IMR-90 (cell line): ENCODE results near the gene SRMS. TPM values are rescaled to one million over a fixed set of nuclear protein-coding genes. Genes with fewer than 3 reads are reported as not detected.

Source experiments
- ATAC-seq: fragments of 200-7000 bp; cut with Tn5 transposase; 2 replicates; pipeline ENCODE4 v1.9.1; 2020; ENCODE audit warnings: low read depth, mild to moderate bottlenecking, moderate library complexity
- BruUV-seq: library from RNA; stranded (reverse); fragments of 400-500 nt; replicated peaks from 2 replicates; lab custom pipeline; 2021; lab: Mats Ljungman, UMichigan
- CTCF ChIA-PET: fragments of 300-600 bp; formaldehyde crosslinking; extraction: SDS; loops from one replicate; lab custom pipeline; 2021; ENCODE audit warnings: antibody characterized with exemption; lab: Yijun Ruan, JAX
- POLR2A ChIA-PET: fragments of 300-600 bp; sonication (Branson Sonifier 250); formaldehyde crosslinking; loops from one replicate; lab custom pipeline; 2022; ENCODE audit warnings: antibody characterized with exemption; ENCODE audit not compliant: unreplicated experiment; lab: Charles Lee
- DNase-seq: peaks from one replicate; pipeline ENCODE4 v3.0.0; 2013
- H2AFZ ChIP-seq: replicated peaks from 2 replicates; pipeline ENCODE3; 2013; ENCODE audit warnings: low read length, mild to moderate bottlenecking; ENCODE audit not compliant: poor library complexity
- H2AK5ac ChIP-seq: 2 replicates; pipeline ENCODE4 v1.6.1; 2013; ENCODE audit warnings: low read depth, low read length, inconsistent platforms
- H2AK9ac ChIP-seq: replicated peaks from 2 replicates; pipeline ENCODE3; 2013; ENCODE audit warnings: mild to moderate bottlenecking, low read depth, low read length, moderate library complexity; ENCODE audit not compliant: poor library complexity
- H2BK120ac ChIP-seq: 2 replicates; pipeline ENCODE4 v1.6.1; 2013; ENCODE audit warnings: low read depth, low read length, inconsistent platforms
- H2BK15ac ChIP-seq: 3 replicates; pipeline ENCODE4 v1.6.1; 2013; ENCODE audit warnings: low read depth, low read length, inconsistent platforms
- H2BK20ac ChIP-seq: 2 replicates; pipeline ENCODE4 v1.6.1; 2013; ENCODE audit warnings: low read depth, mild to moderate bottlenecking, inconsistent platforms, low read length, moderate library complexity
- H2BK5ac ChIP-seq: 2 replicates; pipeline ENCODE4 v1.6.1; 2013; ENCODE audit warnings: mild to moderate bottlenecking, low read depth, low read length, inconsistent platforms; ENCODE audit not compliant: poor library complexity, severe bottlenecking
- H3K14ac ChIP-seq: replicated peaks from 2 replicates; pipeline ENCODE4 v1.6.1; 2013; ENCODE audit warnings: low read depth, low read length, inconsistent platforms
- H3K18ac ChIP-seq: 2 replicates; pipeline ENCODE4 v1.6.1; 2013; ENCODE audit warnings: low read depth, low read length, control low read depth
- H3K23ac ChIP-seq: 2 replicates; pipeline ENCODE4 v1.6.1; 2013; ENCODE audit warnings: low read depth, low read length, inconsistent platforms
- H3K27ac ChIP-seq: 2 replicates; pipeline ENCODE4 v1.5.1; 2013; ENCODE audit warnings: mild to moderate bottlenecking, control low read depth, low read length; ENCODE audit not compliant: insufficient read depth
- H3K27me3 ChIP-seq: 2 replicates; pipeline ENCODE4 v1.6.1; 2013; ENCODE audit warnings: low read length; ENCODE audit not compliant: control insufficient read depth, insufficient read depth
- H3K36me3 ChIP-seq: 2 replicates; pipeline ENCODE4 v1.6.1; 2013; ENCODE audit warnings: low read length, mixed read lengths; ENCODE audit not compliant: control insufficient read depth, insufficient read depth
- H3K4ac ChIP-seq: 2 replicates; pipeline ENCODE4 v1.6.1; 2013; ENCODE audit warnings: low read depth, low read length, inconsistent platforms
- H3K4me1 ChIP-seq: 2 replicates; pipeline ENCODE4 v1.6.1; 2013; ENCODE audit warnings: low read length, mixed read lengths; ENCODE audit not compliant: control insufficient read depth, insufficient read depth
- H3K4me2 ChIP-seq: 2 replicates; pipeline ENCODE4 v1.6.1; 2013; ENCODE audit warnings: low read depth, mild to moderate bottlenecking, control low read depth, low read length, moderate library complexity
- H3K4me3 ChIP-seq: 2 replicates; pipeline ENCODE4 v1.5.1; 2013; ENCODE audit warnings: low read depth, mild to moderate bottlenecking, control low read depth, low read length, moderate library complexity; ENCODE audit not compliant: insufficient read depth
- H3K56ac ChIP-seq: 2 replicates; pipeline ENCODE4 v1.6.1; 2013; ENCODE audit warnings: low read length, inconsistent platforms; ENCODE audit not compliant: insufficient read depth; ENCODE audit errors: extremely low read depth
- H3K79me1 ChIP-seq, 2 experiments: 2 replicates each; pipeline ENCODE4 v1.6.1; 2013; ENCODE audit warnings: low read length in 2 of 2, inconsistent platforms in 1 of 2, low read depth in 1 of 2
- H3K9ac ChIP-seq: 2 replicates; pipeline ENCODE4 v1.6.1; 2013; ENCODE audit warnings: low read depth, low read length, control low read depth
- H3K9me1 ChIP-seq: 2 replicates; pipeline ENCODE4 v1.6.1; 2013; ENCODE audit warnings: low read length, inconsistent platforms; ENCODE audit not compliant: insufficient read depth
- H3K9me3 ChIP-seq: 2 replicates; pipeline ENCODE4 v1.6.1; 2013; ENCODE audit warnings: low read length; ENCODE audit not compliant: control insufficient read depth, insufficient read depth
- H4K20me1 ChIP-seq: 2 replicates; pipeline ENCODE4 v1.6.1; 2013; ENCODE audit warnings: low read length, inconsistent platforms; ENCODE audit not compliant: insufficient read depth
- H4K5ac ChIP-seq: 2 replicates; pipeline ENCODE4 v1.6.1; 2013; ENCODE audit warnings: mild to moderate bottlenecking, low read depth, low read length, control low read depth
- H4K8ac ChIP-seq, 2 experiments: 2 replicates each; pipeline ENCODE4 v1.6.1; 2013; ENCODE audit warnings: low read depth in 2 of 2, low read length in 2 of 2, control low read depth in 1 of 2, inconsistent platforms in 1 of 2
- H4K91ac ChIP-seq: 2 replicates; pipeline ENCODE4 v1.6.1; 2013; ENCODE audit warnings: low read depth, low read length, inconsistent platforms; ENCODE audit not compliant: insufficient read depth
- BHLHE40 ChIP-seq: fragments of 150-350 bp; IDR thresholded peaks from 2 replicates; pipeline ENCODE4 v1.6.1; 2016; ENCODE audit warnings: mild to moderate bottlenecking, low read depth, low read length
- CEBPB ChIP-seq: IDR thresholded peaks from 2 replicates; pipeline ENCODE4 v1.6.1; 2012; ENCODE audit warnings: low read depth, low read length, improper control_type of control experiment
- POLR2A ChIP-seq: IDR thresholded peaks from 2 replicates; pipeline ENCODE4 v1.6.1; 2012; ENCODE audit warnings: mild to moderate bottlenecking, low read depth, low read length
- RAD21 ChIP-seq: IDR thresholded peaks from 2 replicates; pipeline ENCODE4 v1.6.1; 2012; ENCODE audit warnings: low read length, improper control_type of control experiment
- RCOR1 ChIP-seq: IDR thresholded peaks from 2 replicates; pipeline ENCODE4 v1.6.1; 2012; ENCODE audit warnings: mild to moderate bottlenecking, low read length, improper control_type of control experiment; ENCODE audit not compliant: insufficient replicate concordance
- RFX5 ChIP-seq: IDR thresholded peaks from 2 replicates; pipeline ENCODE4 v1.8.0; 2012; ENCODE audit warnings: low read depth, mild to moderate bottlenecking, low read length, moderate library complexity
- WGBS, 2 experiments: methylation state at CpG; one replicate each; pipeline versions ENCODE4 v1.1.5 to v1.1.7; 2013; ENCODE audit warnings: missing lambda C conversion rate in 2 of 2; ENCODE audit not compliant: insufficient read length in 1 of 2; ENCODE audit errors: extremely low coverage in 2 of 2; 5-methylcytosine and 5-hydroxymethylcytosine counted together
- dilution Hi-C: fragments of 300-500 bp; cut with HindIII; formaldehyde crosslinking; loops from one replicate; pipeline ENCODE4 v1.14.3; 2018; ENCODE audit warnings: low sequenced_read_pairs; ENCODE audit not compliant: unreplicated experiment
- in situ Hi-C: fragments of 300-500 bp; cut with MboI; formaldehyde crosslinking; loops from 3 replicates; pipeline ENCODE4 v1.14.3; 2019; ENCODE audit warnings: low sequenced_read_pairs, inconsistent platforms, mixed read lengths
- intact Hi-C: fragments of 100-400 bp; cut with micrococcal nuclease; formaldehyde crosslinking; loops from 2 replicates; pipeline ENCODE4 v1.10.0; 2022
- polyA plus RNA-seq, 3 experiments: library from polyadenylated mRNA; depleted of rRNA; stranded (reverse); fragments of >200 nt; gene quantifications; 2 replicates each; pipeline ENCODE4 v1.2.3, GENCODE V29; 2012; ENCODE audit warnings: low replicate concordance in 1 of 3
- total RNA-seq: library from RNA; depleted of rRNA; stranded (reverse); fragments of >200 nt; gene quantifications from 2 replicates; pipeline ENCODE4 v1.2.3, GENCODE V29; 2012
- TF ChIP-seq, protein P1 (sequence below): fragments of 150-350 bp; IDR thresholded peaks from 2 replicates; pipeline ENCODE4 v1.6.1; 2016; ENCODE audit warnings: low read depth, mild to moderate bottlenecking, low read length, moderate library complexity, borderline replicate concordance

The SRMS gene
- total and polyA plus RNA-seq, 2 of the 4 experiments (the other 2 are of a cell fraction): not detected

- no peak overlapping the region for H3K27ac ChIP-seq
- H2AK9ac ChIP-seq: peak overlapping the region; percentile 77
- dilution Hi-C loops: no loop called here
- no peak for DNase-seq
- no peak overlapping the region for H3K14ac ChIP-seq
- H3K4ac ChIP-seq: no peak overlapping the region
- CTCF ChIA-PET: no interaction called here
- H3K9me1 ChIP-seq: no peaks in the 10 kb centered on the region
- in situ Hi-C loops: no loop called here
- H2BK120ac ChIP-seq: no peak overlapping the region
- peaks cover 15% of the 10 kb centered on the region for H3K36me3 ChIP-seq
- no peak overlapping the region for H2AFZ ChIP-seq
- no peak overlapping the region for H4K91ac ChIP-seq
- intact Hi-C loops: loop anchor here (2.0 kb wide), 1 partner anchor 17 kb away; no protein-coding TSS in a partner anchor
- no peak overlapping the region for H2BK5ac ChIP-seq
- no peak for TF ChIP-seq RCOR1
- TF ChIP-seq RAD21: no peak
- no peak for TF ChIP-seq CEBPB
- no peak for TF ChIP-seq POLR2A
- no peak for TF ChIP-seq BHLHE40
- TF ChIP-seq RFX5: no peak
- TF ChIP-seq, protein P1, sequence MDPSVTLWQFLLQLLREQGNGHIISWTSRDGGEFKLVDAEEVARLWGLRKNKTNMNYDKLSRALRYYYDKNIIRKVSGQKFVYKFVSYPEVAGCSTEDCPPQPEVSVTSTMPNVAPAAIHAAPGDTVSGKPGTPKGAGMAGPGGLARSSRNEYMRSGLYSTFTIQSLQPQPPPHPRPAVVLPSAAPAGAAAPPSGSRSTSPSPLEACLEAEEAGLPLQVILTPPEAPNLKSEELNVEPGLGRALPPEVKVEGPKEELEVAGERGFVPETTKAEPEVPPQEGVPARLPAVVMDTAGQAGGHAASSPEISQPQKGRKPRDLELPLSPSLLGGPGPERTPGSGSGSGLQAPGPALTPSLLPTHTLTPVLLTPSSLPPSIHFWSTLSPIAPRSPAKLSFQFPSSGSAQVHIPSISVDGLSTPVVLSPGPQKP: no peak
- no peak overlapping the region for H3K23ac ChIP-seq
- no peaks in the 10 kb centered on the region; the same call in 1 of the 2 replicates for H3K27me3 ChIP-seq
- no peaks in the 10 kb centered on the region for H3K79me1 ChIP-seq
- no peak for ATAC-seq
- H2BK15ac ChIP-seq: no peak overlapping the region
- H3K4me1 ChIP-seq: peaks cover 5% of the 10 kb centered on the region; the same call in 1 of the 2 replicates
- no peaks in the 10 kb centered on the region; the same call in 1 of the 2 replicates for H4K20me1 ChIP-seq
- H3K56ac ChIP-seq: no peak overlapping the region
- H3K9ac ChIP-seq: no peak overlapping the region
- POLR2A ChIA-PET: no interaction called here
- H3K4me3 ChIP-seq: no peak overlapping the region
- 89% methylated on average over 35 of the region's 45 CpGs; no CpG with 5 or more reads in 1 of the 2 experiments for WGBS, 2 experiments
- BruUV-seq: no TSS peak
- H2BK20ac ChIP-seq: no peak overlapping the region
- H4K8ac ChIP-seq: no peak overlapping the region
- no peak overlapping the region for H4K5ac ChIP-seq
- no peaks in the 10 kb centered on the region for H3K9me3 ChIP-seq
- H2AK5ac ChIP-seq: no peak overlapping the region
- no peak overlapping the region for H3K18ac ChIP-seq
- H3K4me2 ChIP-seq: no peak overlapping the region
Measured at GRCh38 chr20:63555661-63556381, 8.3 kb upstream of the SRMS start.
